COLO668 (cell line): ENCODE data around the gene ANKRD28.
"Not testable (repeated sequence)": the region's sequence is repeated elsewhere in the genome, so short reads cannot be mapped to it uniquely, and the experiment has no call there.

Experiments used
- DNase-seq: peaks from one replicate; lab custom pipeline; 2025; ENCODE audit not compliant: unreplicated experiment; lab: John Stamatoyannopoulos, UW

Gene ANKRD28

DNA sequence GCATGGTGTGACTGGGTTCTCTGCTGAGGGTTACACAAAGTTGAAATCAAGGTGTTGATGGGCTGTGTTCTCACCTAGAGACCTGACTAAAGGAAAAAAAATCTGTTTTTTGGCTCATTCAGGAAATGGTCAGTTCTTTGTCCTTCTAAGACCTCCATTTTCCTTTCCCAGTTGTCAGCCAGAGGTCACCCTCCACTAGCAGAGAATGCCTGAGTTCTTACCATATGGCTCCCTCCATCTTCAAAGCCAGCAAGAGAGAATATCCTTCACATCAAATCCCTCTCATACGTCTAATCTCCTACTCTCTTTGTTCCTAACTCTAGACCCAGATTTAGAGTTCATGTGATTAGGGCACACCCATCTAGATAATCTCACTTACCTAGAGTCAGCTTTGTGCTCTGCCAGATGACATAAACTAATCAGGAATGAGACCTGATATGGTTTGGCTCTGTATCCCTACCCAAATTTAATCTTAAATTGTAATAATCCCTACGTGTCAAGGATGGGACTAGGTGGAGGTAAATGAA is 19.4 kb downstream of the ANKRD28 start:
- no peak for DNase-seq

DNA sequence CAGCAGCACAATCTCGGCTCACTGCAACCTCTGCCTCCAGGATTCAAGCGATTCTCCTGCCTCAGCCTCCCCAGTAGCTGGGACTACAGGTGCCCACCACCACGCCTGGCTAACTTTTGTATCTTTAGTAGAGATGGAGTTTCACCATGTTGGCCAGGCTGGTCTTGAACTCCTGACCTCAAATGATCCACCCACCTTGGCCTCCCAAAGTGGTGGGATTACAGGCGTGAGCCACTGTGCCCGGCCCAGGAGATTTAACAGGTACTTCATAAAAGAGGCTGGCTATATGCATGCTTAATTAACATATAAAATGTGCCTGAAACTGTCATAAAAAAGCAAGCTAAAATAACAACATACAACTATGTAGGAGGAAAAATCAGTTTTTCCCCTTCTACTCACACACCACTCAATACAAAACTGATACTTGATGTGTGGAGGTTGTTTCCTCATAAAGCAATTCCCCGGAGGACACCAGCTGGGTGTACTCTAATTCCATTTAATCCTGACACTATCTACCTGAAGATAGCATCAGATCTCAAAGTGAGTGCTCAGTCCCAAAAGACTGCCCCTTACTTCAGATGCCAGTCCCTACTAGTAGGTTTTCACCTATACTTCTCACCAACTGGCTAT is 22.7 kb downstream of the ANKRD28 start:
- DNase-seq, result not testable (repeated sequence)

- no peak for DNase-seq
Observed at GRCh38 chr3:15771444-15771843, 26.3 kb downstream of the ANKRD28 start.

- no peak for DNase-seq
Observed at GRCh38 chr3:15769256-15769915, 28.4 kb downstream of the ANKRD28 start.

DNA sequence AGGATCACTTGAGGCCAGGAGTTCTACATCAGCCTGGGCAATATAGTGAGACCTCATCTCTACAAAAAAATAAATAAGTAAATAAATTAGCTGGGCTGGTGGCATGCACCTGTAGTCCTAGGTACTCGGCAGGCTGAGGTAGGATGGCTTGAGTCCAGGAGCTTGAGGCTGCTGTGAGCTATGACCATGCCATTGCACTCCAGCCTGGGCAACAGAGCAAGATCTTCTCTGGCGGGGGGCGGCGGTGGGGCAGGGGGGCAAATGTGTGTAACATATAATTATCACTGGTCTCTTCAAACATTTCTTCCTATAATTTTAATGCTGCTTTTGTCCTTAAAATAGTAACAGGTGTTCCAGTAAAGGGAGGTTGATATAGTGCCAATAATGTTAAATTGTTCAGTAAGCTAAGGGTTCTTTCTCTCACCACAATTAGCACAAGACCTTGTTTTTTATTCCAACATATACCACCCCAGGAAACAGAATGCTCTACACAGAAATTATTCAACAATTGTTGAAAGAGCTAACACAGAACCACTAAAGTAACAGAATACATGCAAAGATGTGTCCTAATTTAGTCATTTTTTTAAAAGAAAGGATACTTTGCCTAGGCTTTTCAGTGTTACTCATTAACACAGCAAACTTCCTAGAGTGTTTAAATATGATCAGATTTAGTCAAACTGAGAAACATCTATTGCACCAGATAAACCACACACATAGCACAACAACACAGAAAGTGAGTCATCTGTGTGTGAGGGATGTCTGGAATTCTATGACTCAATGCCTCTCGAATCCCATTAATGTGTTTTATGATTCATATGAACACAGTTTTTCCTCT is 29.1 kb downstream of the ANKRD28 start:
- no peak for DNase-seq

DNA sequence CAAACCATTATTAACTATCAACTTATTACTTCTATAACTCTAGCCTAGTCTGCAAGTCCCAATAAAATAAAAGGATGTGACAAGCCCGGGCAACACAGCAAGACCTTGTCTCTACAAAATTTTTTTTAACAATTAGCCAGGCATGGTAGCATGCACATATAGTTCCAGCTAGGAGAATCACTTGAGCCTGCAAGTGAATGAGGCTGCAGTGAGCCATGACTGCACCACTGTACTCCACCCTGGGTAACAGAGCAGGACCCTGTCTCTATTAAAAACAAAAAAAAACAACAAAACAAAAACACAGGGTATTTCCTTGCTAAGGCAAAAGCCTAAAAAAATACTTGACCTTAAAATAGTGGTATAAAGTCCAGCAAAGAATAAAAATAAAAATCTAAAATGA is 31.4 kb downstream of the ANKRD28 start:
- no peak for DNase-seq

DNA sequence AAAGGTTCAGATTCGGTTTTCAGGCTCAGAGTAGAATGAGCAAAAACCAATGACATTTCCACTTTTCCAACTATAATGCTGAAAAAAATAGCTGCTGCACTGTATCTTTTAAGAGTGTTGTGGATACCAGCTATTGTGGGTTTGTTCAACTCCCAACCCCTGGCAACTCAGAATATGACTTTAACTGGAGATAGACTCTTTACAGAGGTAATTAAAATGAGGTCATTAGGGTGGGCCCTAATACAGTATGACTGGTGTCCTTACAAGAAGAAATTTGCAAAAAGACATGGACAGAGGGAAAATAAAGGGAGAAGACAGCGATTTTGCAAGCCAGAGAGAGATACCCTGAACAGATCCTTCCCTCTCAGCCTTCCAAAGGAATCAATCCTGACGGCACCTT is 39.5 kb downstream of the ANKRD28 start:
- DNase-seq, result no peak

GRCh38 chr3:15757824-15758223 is 40.0 kb downstream of the ANKRD28 start:
- no peak for DNase-seq

DNA sequence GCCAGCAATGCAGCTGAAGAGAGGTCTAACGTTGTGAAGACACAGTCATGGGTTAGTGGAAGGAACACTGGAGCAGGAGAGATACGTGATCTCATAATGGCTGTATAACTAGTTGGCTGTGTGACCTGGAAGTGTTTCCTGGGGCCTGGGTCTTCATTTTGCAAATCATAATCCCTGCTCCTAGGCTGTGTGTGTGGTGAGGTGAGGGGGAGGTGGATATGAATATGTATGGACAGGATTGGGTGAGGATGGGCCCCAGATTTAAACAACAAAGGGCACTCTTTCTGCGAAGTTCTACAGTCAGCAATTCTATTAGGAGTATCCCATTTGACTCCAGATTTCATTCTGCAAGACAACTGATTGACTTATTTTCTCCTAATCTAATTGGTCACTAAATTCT is 41.3 kb downstream of the ANKRD28 start:
- DNase-seq, result no peak

DNA sequence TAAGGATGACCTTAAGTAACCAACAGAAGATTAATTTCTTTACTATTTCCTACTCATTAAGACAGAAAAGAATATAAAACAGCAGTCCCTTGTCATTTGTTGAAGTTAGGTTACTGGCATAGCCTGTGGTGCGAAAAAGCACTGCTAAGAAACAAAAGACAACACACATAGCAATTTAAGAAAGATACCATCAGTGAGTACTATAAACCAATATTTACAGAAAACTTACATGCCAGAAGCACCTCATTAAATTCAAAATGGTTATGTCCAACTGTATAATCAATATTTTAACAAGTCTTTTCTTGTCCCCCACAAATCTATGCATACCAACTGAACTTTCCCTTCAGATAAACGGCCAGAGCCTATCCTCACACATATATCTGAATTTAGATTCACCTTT is 42.0 kb downstream of the ANKRD28 start:
- no peak for DNase-seq

DNA sequence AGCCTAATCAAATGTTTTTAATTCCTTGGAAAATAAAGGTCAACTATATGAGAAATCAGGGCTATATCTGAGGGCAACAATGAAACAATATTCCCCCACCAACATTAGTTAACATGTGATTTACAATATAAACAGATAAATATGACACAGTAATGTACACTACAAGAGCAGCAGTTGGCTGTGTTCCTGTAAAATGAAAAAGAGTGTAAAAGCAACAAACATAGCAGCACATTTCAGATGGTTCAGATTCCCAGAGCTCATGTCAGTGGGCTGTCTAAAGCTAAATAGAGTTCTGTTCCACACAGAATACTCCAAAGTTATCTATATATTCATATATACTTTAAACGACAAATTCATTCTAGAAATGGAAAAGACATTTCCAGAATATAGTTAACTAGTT is 42.6 kb downstream of the ANKRD28 start:
- DNase-seq, result no peak

- no peak for DNase-seq
Observed at GRCh38 chr3:15754047-15754446, 43.7 kb downstream of the ANKRD28 start.

GRCh38 chr3:15753056-15753710 is 44.6 kb downstream of the ANKRD28 start:
- no peak for DNase-seq

- no peak for DNase-seq
Observed at GRCh38 chr3:15750879-15751278, 46.9 kb downstream of the ANKRD28 start.

DNA sequence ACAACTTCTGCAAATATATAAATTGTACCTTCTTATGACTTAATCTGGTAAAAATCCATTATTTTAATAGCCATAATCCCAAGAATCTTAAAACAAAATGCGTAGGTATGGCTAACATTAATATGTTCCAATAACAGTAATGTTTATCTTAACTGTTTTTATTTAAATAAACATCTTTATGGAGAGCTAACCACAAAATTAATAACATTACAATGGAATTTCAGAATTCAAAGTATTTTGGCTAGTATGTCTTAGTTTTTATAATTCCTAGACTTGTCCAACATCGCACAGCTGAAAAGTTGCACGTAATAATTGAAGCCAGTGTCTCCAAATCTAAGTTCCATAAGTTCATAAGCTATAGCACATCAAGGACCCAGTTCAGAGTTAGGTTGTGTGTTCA is 47.6 kb downstream of the ANKRD28 start:
- DNase-seq, result no peak

DNA sequence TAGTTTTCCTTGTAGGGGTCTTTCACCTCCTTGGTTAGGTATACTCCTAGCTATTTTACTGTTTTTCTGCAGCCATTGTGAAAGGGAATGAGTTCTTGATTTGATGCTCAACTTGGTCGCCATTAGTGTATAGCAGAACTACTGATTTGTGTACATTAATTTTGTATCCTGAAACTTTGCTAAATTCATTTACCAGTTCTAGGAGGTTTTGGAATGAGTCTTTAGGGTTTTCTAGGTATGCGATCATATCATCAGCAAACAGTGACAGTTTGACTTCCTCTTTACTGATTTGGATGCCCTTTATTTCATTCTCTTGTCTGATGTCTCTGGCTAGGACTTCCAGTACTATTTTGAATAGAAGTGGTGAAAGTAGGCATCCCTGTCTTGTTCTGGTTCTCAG is 51.9 kb downstream of the ANKRD28 start:
- DNase-seq, result not testable (repeated sequence)

- DNase-seq, result no peak
Observed at GRCh38 chr3:15744176-15744575, 53.6 kb downstream of the ANKRD28 start.

- DNase-seq, result no peak
Observed at GRCh38 chr3:15743587-15744009, 54.2 kb downstream of the ANKRD28 start.

GRCh38 chr3:15742236-15742635 is 55.5 kb downstream of the ANKRD28 start:
- not testable (repeated sequence) for DNase-seq

DNA sequence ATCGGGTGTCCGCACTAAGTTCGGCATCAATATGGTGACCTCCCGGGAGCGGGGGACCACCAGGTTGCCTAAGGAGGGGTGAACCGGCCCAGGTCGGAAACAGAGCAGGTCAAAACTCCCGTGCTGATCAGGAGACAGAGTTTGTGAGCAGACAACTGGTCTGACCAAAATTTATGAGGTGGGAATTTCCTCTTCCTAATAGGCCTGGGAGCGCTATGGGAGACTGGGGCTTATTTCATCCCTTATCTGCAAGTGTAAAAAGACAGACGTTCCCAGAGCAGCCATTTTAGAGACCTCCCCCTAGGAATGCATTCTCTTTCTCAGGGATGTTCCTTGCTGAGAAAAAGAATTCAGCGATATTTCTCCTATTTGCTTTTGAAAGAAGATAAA is 59.2 kb downstream of the ANKRD28 start:
- DNase-seq, result not testable (repeated sequence)

- DNase-seq, result no peak
Observed at GRCh38 chr3:15731024-15731423, 66.8 kb downstream of the ANKRD28 start.
